Endothelial cell (in vitro differentiated cells): ENCODE measurements around the gene TAS1R3. TPM values are rescaled to one million over a fixed set of nuclear protein-coding genes. Genes with fewer than 3 reads are reported as not detected.

ENCODE experiments used
- DNase-seq: peaks from one replicate; pipeline ENCODE4 v3.0.0; 2021; ENCODE audit warnings: low spot score
- H3K27ac Mint-ChIP-seq: one replicate; pipeline ENCODE4 v1.8.0; 2021; ENCODE audit warnings: mixed read lengths, inconsistent platforms; ENCODE audit not compliant: unreplicated experiment
- H3K27me3 Mint-ChIP-seq: one replicate; pipeline ENCODE4 v1.8.0; 2021; ENCODE audit warnings: mild to moderate bottlenecking, moderate library complexity, mixed read lengths, inconsistent platforms; ENCODE audit not compliant: unreplicated experiment
- H3K36me3 Mint-ChIP-seq: one replicate; pipeline ENCODE4 v1.8.0; 2021; ENCODE audit warnings: mild to moderate bottlenecking, low read depth, mixed read lengths, inconsistent platforms; ENCODE audit not compliant: unreplicated experiment
- H3K4me1 Mint-ChIP-seq: one replicate; pipeline ENCODE4 v1.8.0; 2021; ENCODE audit warnings: mild to moderate bottlenecking, mixed read lengths, inconsistent platforms; ENCODE audit not compliant: unreplicated experiment
- H3K4me3 Mint-ChIP-seq: one replicate; pipeline ENCODE4 v1.8.0; 2021; ENCODE audit warnings: mild to moderate bottlenecking, mixed read lengths, inconsistent platforms; ENCODE audit not compliant: unreplicated experiment
- H3K9me3 Mint-ChIP-seq: one replicate; pipeline ENCODE4 v1.8.0; 2021; ENCODE audit warnings: mixed read lengths, inconsistent platforms; ENCODE audit not compliant: unreplicated experiment
- CTCF ChIP-seq: fragments of 200-600 bp; sonication (generic); IDR thresholded peaks from one replicate; pipeline ENCODE4 v1.5.0; 2021; ENCODE audit warnings: antibody characterized with exemption; ENCODE audit not compliant: unreplicated experiment
- total RNA-seq: library from RNA; stranded (reverse); fragmentation: NEBNext Ultra II Directional; extraction: Animal tissue kit (Norgen Biotek cat#: 25700); gene quantifications from one replicate; pipeline ENCODE4 v1.2.1, GENCODE V29; 2021; ENCODE audit not compliant: unreplicated experiment

TAS1R3 gene
- total RNA-seq, 1 donor from 2014 or later = 1.2 TPM

DNA sequence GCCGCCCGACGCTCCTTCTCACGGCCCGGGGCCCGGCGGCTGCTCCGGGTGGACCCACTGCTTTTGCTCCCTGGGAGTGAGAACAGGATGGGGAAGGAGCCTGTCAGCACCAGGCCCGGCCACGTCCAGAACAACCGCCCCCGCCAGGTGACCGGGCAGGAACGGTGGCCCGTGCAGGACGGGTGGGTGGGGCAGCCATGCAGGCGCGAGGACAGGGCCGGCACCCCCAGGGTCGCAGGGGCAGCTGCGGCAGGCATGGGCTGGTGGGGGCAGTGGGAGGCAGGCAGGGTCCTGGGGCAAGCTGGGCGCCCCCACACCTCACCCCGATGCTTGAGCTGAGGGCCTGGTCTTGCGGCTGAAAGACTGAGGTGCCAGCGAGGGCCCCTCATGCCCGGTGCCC, 5.4 kb downstream of the TAS1R3 start:
- no peak for TF ChIP-seq CTCF
- Mint-ChIP-seq H3K27ac (no peak overlapping the region), H3K4me1 (no peaks in the 10 kb centered on the region), H3K4me3 (no peak overlapping the region), H3K27me3 (peaks cover 7% of the 10 kb centered on the region), H3K9me3 (no peaks in the 10 kb centered on the region), H3K36me3 (peaks cover 10% of the 10 kb centered on the region)
- no peak for DNase-seq

- H3K4me1 Mint-ChIP-seq = no peaks in the 10 kb centered on the region
- peaks cover 10% of the 10 kb centered on the region for H3K36me3 Mint-ChIP-seq
- no peak for DNase-seq
- H3K27ac Mint-ChIP-seq = no peak overlapping the region
- TF ChIP-seq CTCF = no peak
- H3K4me3 Mint-ChIP-seq = no peak overlapping the region
- no peaks in the 10 kb centered on the region for H3K9me3 Mint-ChIP-seq
- H3K27me3 Mint-ChIP-seq = peaks cover 7% of the 10 kb centered on the region
Measured at GRCh38 chr1:1336931-1337792, 6.1 kb downstream of the TAS1R3 start.

DNA sequence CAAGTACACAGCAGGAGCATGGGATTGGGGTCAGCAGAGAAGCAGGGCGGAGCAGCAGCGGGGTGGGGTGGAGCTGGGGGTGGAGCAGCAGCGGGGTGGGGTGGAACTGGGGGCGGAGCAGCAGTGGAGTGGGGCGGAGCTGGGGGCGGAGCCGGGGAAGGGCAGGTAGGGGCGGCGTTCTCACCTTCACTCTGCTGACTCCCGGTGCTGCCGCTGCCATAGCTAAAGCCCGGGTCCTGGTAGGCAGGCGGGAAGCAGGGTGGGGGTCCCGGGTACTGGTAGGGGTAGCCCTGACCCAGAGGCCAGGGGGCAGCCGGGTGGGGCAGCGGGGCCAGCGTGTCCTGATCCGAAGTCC, 6.7 kb downstream of the TAS1R3 start:
- Mint-ChIP-seq H3K27ac (no peak overlapping the region), H3K9me3 (no peaks in the 10 kb centered on the region), H3K36me3 (peaks cover 10% of the 10 kb centered on the region), H3K4me3 (no peak overlapping the region), H3K27me3 (peaks cover 7% of the 10 kb centered on the region), H3K4me1 (no peaks in the 10 kb centered on the region)
- DNase-seq = no peak
- no peak for TF ChIP-seq CTCF

DNA sequence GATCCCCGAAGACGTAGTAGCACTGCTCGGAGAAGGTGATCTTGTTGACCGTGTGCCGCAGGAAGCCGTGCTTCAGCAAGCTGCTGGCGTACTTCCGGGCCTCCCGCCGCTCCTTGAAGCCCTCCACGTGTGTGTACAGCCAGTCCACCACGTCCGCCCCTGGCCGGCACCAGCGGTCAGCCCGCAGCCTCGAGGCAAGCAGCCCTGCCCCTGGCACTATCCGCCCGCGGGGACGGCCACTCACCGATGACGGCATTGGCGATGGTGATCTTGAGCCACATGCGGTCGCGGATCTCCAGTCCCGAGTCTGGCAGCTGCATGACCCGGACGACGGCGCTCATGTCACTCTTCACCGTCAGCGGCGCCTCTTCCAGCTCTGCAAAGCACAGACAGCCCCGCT, 7.2 kb downstream of the TAS1R3 start:
- Mint-ChIP-seq H3K36me3 (peaks cover 10% of the 10 kb centered on the region), H3K9me3 (no peaks in the 10 kb centered on the region), H3K4me3 (no peak overlapping the region), H3K4me1 (no peaks in the 10 kb centered on the region), H3K27me3 (peaks cover 10% of the 10 kb centered on the region), H3K27ac (no peak overlapping the region)
- no peak for TF ChIP-seq CTCF
- DNase-seq = no peak

- no peaks in the 10 kb centered on the region for H3K4me1 Mint-ChIP-seq
- no peak overlapping the region for H3K27ac Mint-ChIP-seq
- peaks cover 10% of the 10 kb centered on the region for H3K36me3 Mint-ChIP-seq
- H3K27me3 Mint-ChIP-seq = peaks cover 8% of the 10 kb centered on the region
- DNase-seq = no peak
- no peak for TF ChIP-seq CTCF
- no peak overlapping the region for H3K4me3 Mint-ChIP-seq
- no peaks in the 10 kb centered on the region for H3K9me3 Mint-ChIP-seq
Measured at GRCh38 chr1:1340185-1340584, 9.1 kb downstream of the TAS1R3 start.
